Tibial nerve (tissue), 4 donors: ENCODE data around the gene PRAF2. TPM values are rescaled to one million over a fixed set of nuclear protein-coding genes. Genes with fewer than 3 reads are reported as not detected.

ENCODE experiments used
- DNase-seq, 2 donors: peaks; one replicate each; pipeline ENCODE4 v3.0.0-alpha.2; 2019; ENCODE audit warnings: low spot score in 2 of 2
- H3K27ac ChIP-seq, 4 donors: fragments of 200-600 bp; sonication (generic) in 3 of 4; one replicate each; pipeline ENCODE4 v1.5.1; 2017 to 2019; ENCODE audit warnings: mild to moderate bottlenecking in 1 of 4
- H3K27me3 ChIP-seq, 2 donors: fragments of 200-600 bp; sonication (generic) in 1 of 2; one replicate each; pipeline versions ENCODE4 v1.5.1 to v1.6.0; 2017 to 2019
- H3K36me3 ChIP-seq, 3 donors: fragments of 200-600 bp; sonication (generic); one replicate each; pipeline ENCODE4 v1.5.1; 2018 to 2019
- H3K4me1 ChIP-seq, 4 donors: fragments of 200-600 bp; sonication (generic) in 3 of 4; one replicate each; pipeline ENCODE4 v1.5.1; 2017 to 2019
- H3K4me3 ChIP-seq, 4 donors: fragments of 200-600 bp; sonication (generic) in 3 of 4; one replicate each; pipeline ENCODE4 v1.5.1; 2017 to 2019; ENCODE audit warnings: mild to moderate bottlenecking in 1 of 4, moderate library complexity in 1 of 4
- H3K9me3 ChIP-seq, 4 donors: fragments of 200-600 bp; sonication (generic) in 3 of 4; one replicate each; pipeline ENCODE4 v1.5.1; 2017 to 2019
- EP300 ChIP-seq, 2 donors: sonication (generic); formaldehyde crosslinking; IDR thresholded peaks; one replicate each; pipeline ENCODE4 v1.6.1; 2017; ENCODE audit warnings: antibody characterized with exemption in 2 of 2, mild to moderate bottlenecking in 1 of 2
- POLR2A ChIP-seq, 2 donors: fragments of 450-650 bp; IDR thresholded peaks; one replicate each; pipeline ENCODE4 v1.6.1; 2017; ENCODE audit warnings: antibody characterized with exemption in 2 of 2, mild to moderate bottlenecking in 2 of 2, moderate library complexity in 2 of 2
- WGBS, 2 donors: methylation state at CpG; one replicate each; pipeline ENCODE4 v1.1.5; 2018; 5-methylcytosine and 5-hydroxymethylcytosine counted together
- total RNA-seq, 4 donors: library from RNA; depleted of rRNA; stranded (reverse); fragments of >200 nt; gene quantifications; one replicate each; pipeline ENCODE4 v1.1.0, GENCODE V29; 2016
- TF ChIP-seq, protein P1 (sequence below), 5 experiments: fragments of 200-600 bp in 3 of 5; fragments of 450-650 bp in 2 of 5; sonication (generic) in 3 of 5; IDR thresholded peaks; one replicate each; pipeline ENCODE4 v1.5.1; 2016 to 2019; ENCODE audit warnings: antibody characterized with exemption in 5 of 5, mild to moderate bottlenecking in 3 of 5, moderate library complexity in 2 of 5

Gene PRAF2
- total RNA-seq, 4 donors from 2014 or later = 16.5 to 28.8 (median 19.9) TPM

DNA sequence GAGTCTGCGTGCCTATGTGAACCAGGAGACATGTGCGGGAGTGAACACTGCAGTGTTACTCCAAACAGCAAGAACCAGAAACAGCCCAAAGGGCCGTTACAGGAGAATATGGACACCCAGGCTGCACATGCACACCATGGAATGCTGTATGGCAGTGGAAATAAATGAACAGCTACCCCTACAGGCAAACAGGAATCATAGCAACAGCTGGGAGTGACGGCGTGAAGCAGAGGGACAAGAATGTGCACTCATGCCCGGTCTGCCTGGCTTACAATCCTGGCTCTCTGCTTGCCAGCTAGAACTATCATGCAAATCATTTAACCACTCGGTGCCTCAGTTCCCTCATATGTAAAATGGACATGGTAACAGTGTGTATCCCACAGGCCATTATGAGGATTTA, 33.1 kb upstream of the PRAF2 start:
- 0 to 53% methylated on average over 1 to 7 of the region's 7 CpGs for WGBS, 2 donors
- TF ChIP-seq POLR2A (IDR thresholded peaks at IDR 0.05) (no peak), EP300 (IDR thresholded peaks at IDR 0.05) (no peak)
- TF ChIP-seq, protein P1, sequence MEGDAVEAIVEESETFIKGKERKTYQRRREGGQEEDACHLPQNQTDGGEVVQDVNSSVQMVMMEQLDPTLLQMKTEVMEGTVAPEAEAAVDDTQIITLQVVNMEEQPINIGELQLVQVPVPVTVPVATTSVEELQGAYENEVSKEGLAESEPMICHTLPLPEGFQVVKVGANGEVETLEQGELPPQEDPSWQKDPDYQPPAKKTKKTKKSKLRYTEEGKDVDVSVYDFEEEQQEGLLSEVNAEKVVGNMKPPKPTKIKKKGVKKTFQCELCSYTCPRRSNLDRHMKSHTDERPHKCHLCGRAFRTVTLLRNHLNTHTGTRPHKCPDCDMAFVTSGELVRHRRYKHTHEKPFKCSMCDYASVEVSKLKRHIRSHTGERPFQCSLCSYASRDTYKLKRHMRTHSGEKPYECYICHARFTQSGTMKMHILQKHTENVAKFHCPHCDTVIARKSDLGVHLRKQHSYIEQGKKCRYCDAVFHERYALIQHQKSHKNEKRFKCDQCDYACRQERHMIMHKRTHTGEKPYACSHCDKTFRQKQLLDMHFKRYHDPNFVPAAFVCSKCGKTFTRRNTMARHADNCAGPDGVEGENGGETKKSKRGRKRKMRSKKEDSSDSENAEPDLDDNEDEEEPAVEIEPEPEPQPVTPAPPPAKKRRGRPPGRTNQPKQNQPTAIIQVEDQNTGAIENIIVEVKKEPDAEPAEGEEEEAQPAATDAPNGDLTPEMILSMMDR (IDR thresholded peaks at IDR 0.05) = no peak
- no peak overlapping the region for H3K4me3 ChIP-seq
- no peak for DNase-seq
- H3K27me3 ChIP-seq = no peaks in the 10 kb centered on the region
- no peaks in the 10 kb centered on the region for H3K9me3 ChIP-seq
- H3K27ac ChIP-seq = no peak overlapping the region
- H3K4me1 ChIP-seq = no peaks in the 10 kb centered on the region
- peaks cover 0 to 8% (median 0%) of the 10 kb centered on the region in 3 donors for H3K36me3 ChIP-seq

DNA sequence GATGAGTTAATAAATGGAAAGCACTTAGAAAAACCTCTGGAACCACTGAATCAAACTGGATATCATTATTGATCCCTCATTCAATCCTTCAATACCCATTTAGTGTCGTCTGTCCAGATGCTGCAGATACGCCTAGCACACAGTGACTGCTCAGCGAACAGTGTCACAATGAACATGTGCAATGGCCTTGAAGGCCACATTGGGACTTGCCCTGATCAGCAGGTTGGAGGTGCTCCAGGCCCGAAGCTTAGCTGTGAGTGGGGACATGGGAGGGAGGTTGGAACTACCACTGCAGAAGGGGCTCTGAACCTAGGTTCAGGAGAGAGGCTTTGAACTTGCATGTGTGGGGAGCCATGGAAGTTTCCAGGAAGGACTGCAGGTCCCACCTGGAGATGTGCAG, 32.5 kb upstream of the PRAF2 start:
- H3K4me1 ChIP-seq = peaks cover 0 to 4% (median 0%) of the 10 kb centered on the region in 4 donors
- no peak for DNase-seq
- H3K36me3 ChIP-seq = peaks cover 0 to 3% (median 0%) of the 10 kb centered on the region in 3 donors
- no peaks in the 10 kb centered on the region for H3K9me3 ChIP-seq
- H3K27me3 ChIP-seq = no peaks in the 10 kb centered on the region
- H3K27ac ChIP-seq = no peak overlapping the region
- H3K4me3 ChIP-seq = no peak overlapping the region
- no peak for TF ChIP-seq POLR2A (IDR thresholded peaks at IDR 0.05)
- TF ChIP-seq, protein P1 (IDR thresholded peaks at IDR 0.05) = no peak
- no peak for TF ChIP-seq EP300 (IDR thresholded peaks at IDR 0.05)
- WGBS, 2 donors = 92 to 100% methylated on average over 4 of the region's 4 CpGs

DNA sequence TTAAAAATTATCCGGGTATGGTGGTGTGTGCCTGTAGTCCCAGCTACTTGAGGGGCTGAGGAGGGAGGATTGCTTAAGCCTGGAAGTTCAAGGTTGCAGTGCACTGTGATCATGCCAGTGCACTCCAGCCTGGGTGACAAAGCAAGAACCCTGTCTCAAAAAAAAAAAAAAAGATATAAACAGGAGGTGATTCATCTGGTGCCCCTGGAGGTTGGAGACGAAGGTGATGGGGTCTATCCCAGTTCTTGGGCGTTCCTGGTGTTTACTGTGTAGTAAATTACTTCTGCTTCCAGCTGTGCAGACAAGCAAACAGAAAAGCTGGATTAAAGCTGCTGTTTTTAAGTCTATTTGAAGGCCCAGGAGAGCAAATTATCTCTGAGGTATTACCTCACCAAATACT, 29.8 kb upstream of the PRAF2 start:
- Histone ChIP-seq H3K27ac (no peak overlapping the region), H3K4me3 (no peak overlapping the region), H3K36me3 (no peaks in the 10 kb centered on the region), H3K9me3 (no peaks in the 10 kb centered on the region), H3K27me3 (no peaks in the 10 kb centered on the region), H3K4me1 (peaks cover 0 to 4% (median 0%) of the 10 kb centered on the region in 4 donors)
- no peak for DNase-seq
- TF ChIP-seq POLR2A (IDR thresholded peaks at IDR 0.05) (no peak), EP300 (IDR thresholded peaks at IDR 0.05) (no peak)
- TF ChIP-seq, protein P1 (IDR thresholded peaks at IDR 0.05) = no peak
- 45 to 64% methylated on average over 3 of the region's 3 CpGs for WGBS, 2 donors

DNA sequence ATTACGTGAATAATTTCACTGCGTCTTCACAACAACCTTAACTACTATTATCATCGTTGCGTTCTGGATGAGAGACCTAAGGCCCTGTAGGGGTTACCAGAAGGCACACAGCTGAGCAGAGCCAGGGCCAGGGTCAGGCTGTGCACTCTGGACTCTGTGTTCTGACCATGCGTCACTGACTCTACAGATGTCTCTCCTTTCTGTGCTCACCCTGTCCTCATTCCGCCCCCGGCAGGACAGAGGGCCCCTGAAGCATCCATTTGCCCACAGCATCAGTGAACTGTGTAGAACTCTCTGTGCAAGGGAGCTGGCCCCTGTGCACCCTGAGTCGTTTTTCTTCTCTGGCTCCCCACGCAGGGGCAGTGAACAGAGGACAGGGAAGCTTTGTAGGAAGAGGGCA, 28.4 kb upstream of the PRAF2 start:
- H3K4me3 ChIP-seq = no peak overlapping the region
- H3K9me3 ChIP-seq = no peaks in the 10 kb centered on the region
- no peaks in the 10 kb centered on the region for H3K36me3 ChIP-seq
- H3K4me1 ChIP-seq = peaks cover 0 to 4% (median 0%) of the 10 kb centered on the region in 4 donors
- WGBS, 2 donors = 51 to 82% methylated on average over 8 to 9 of the region's 9 CpGs
- H3K27me3 ChIP-seq = no peaks in the 10 kb centered on the region
- peak overlapping the region in 1 of 4 donors; percentile 81 for H3K27ac ChIP-seq
- DNase-seq = no peak
- TF ChIP-seq EP300 (IDR thresholded peaks at IDR 0.05) (no peak), POLR2A (IDR thresholded peaks at IDR 0.05) (no peak)
- TF ChIP-seq, protein P1 (IDR thresholded peaks at IDR 0.05) = no peak

DNA sequence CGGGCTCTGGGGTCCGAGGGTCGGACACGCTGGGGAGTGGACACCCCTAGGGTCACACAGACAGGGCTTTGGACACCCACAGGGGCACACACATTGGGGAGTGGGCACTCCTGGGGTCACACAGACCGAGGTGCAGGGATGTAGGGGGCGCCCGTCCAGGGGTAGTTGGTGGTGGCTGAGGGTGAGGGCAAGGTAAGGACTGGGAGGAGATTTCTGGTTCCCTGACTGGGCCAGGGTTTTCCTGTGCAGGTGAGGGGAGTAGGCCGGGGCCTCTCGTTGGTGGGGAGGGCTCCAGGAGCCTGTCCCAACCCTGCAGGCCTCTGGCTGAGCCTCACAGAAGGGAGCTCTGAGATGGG, 27.8 kb upstream of the PRAF2 start:
- no peak for DNase-seq
- Histone ChIP-seq H3K27ac (peak overlapping the region in 3 of 4 donors; percentile 38 to 81 (median 63)), H3K36me3 (no peaks in the 10 kb centered on the region), H3K27me3 (no peaks in the 10 kb centered on the region), H3K4me1 (peaks cover 0 to 4% (median 0%) of the 10 kb centered on the region in 4 donors), H3K4me3 (peak overlapping the region; percentile 38 to 63 (median 44)), H3K9me3 (no peaks in the 10 kb centered on the region)
- TF ChIP-seq EP300 (IDR thresholded peaks at IDR 0.05) = no peak
- TF ChIP-seq, protein P1 (IDR thresholded peaks at IDR 0.05) = no peak
- no peak for TF ChIP-seq POLR2A (IDR thresholded peaks at IDR 0.05)
- WGBS, 2 donors = 38% methylated on average over 9 of the region's 9 CpGs; no CpG with 5 or more reads in 1 of the 2 donors
